GM12878 (cell line): ENCODE data around the gene DNAH1. TPM values are rescaled to one million over a fixed set of nuclear protein-coding genes. Genes with fewer than 3 reads are reported as not detected.

ENCODE experiments used
- BCLAF1 ChIP-seq: fragments of 450-650 bp; IDR thresholded peaks from 2 replicates; pipeline ENCODE4 v1.6.1; 2017; ENCODE audit warnings: antibody characterized with exemption, mild to moderate bottlenecking, moderate library complexity
- BHLHE40 ChIP-seq, 2 experiments: fragments of 450-650 bp in 1 of 2; IDR thresholded peaks; 2 replicates each; pipeline ENCODE4 v1.6.1; 2011 to 2017; ENCODE audit warnings: low read depth in 2 of 2, borderline replicate concordance in 1 of 2, improper control_type of control experiment in 1 of 2, low read length in 1 of 2, mild to moderate bottlenecking in 1 of 2
- CUX1 ChIP-seq: IDR thresholded peaks from 2 replicates; pipeline ENCODE4 v1.6.1; 2012; ENCODE audit warnings: improper control_type of control experiment, low read depth, low read length; ENCODE audit not compliant: insufficient replicate concordance
- MTA3 ChIP-seq: IDR thresholded peaks from 2 replicates; pipeline ENCODE4 v1.6.1; 2012; ENCODE audit warnings: low read length, inconsistent platforms, borderline replicate concordance
- REST ChIP-seq: IDR thresholded peaks from 2 replicates; pipeline ENCODE4 v1.6.1; 2012; ENCODE audit warnings: mild to moderate bottlenecking, low read depth, low read length
- SIX5 ChIP-seq: IDR thresholded peaks from 2 replicates; pipeline ENCODE4 v1.6.1; 2011; ENCODE audit warnings: mild to moderate bottlenecking, low read depth, low read length, moderate library complexity; ENCODE audit not compliant: severe bottlenecking
- SMAD1 ChIP-seq: fragments of 450-650 bp; IDR thresholded peaks from 2 replicates; pipeline ENCODE4 v1.6.1; 2018; ENCODE audit warnings: mild to moderate bottlenecking, low read depth; ENCODE audit not compliant: partially characterized antibody
- SPI1 ChIP-seq: IDR thresholded peaks from 2 replicates; pipeline ENCODE4 v1.6.1; 2011; ENCODE audit warnings: low read depth, mild to moderate bottlenecking, low read length, moderate library complexity, borderline replicate concordance; ENCODE audit not compliant: insufficient read depth
- ZNF592 ChIP-seq: fragments of 450-650 bp; IDR thresholded peaks from 2 replicates; pipeline ENCODE4 v1.6.1; 2017; ENCODE audit warnings: mild to moderate bottlenecking, moderate library complexity
- ZZZ3 ChIP-seq: IDR thresholded peaks from 2 replicates; pipeline ENCODE4 v1.6.1; 2011; ENCODE audit warnings: low read depth; ENCODE audit not compliant: control insufficient read depth, insufficient read length
- polyA plus RNA-seq, 11 experiments: library from polyadenylated mRNA; depleted of rRNA in 4 of 11; unstranded in 6 of 11; stranded (reverse) in 5 of 11; fragments of >200 nt; fragmentation: Nextera tagmentation in 4 of 11; fragmentation: Illumina TruSeq in 1 of 11; extraction: Ambion mirVana in 4 of 11; extraction: Trizol in 1 of 11; gene quantifications; 1 replicate in 1 of 11; 2 replicates in 10 of 11; pipeline versions ENCODE4 v1.2.1 to v1.2.3, GENCODE V29; 2011 to 2016; ENCODE audit warnings: inconsistent platforms in 2 of 11, missing spikeins in 2 of 11, low read depth in 1 of 11
- total RNA-seq, 4 experiments: library from RNA; depleted of rRNA in 3 of 4; stranded (reverse); fragments of >200 nt in 3 of 4; fragmentation: Illumina TruSeq in 1 of 4; extraction: Trizol in 1 of 4; gene quantifications; 2 replicates each; pipeline versions ENCODE4 v1.2.1 to v1.2.3, GENCODE V29; 2013 to 2021

Gene DNAH1
- total and polyA plus RNA-seq, 10 of the 15 experiments (the other 5 are each of a cell fraction or from before 2014, with no cell fraction given), result 0.31 to 5.8 (median 2.7) TPM

- TF ChIP-seq CUX1, result no peak
- no peak for TF ChIP-seq BHLHE40 (IDR thresholded peaks at IDR 0.05; ENCODE audit: borderline replicate concordance in 1 of 2, low read depth in 2 of 2, low read length in 1 of 2)
- no peak for TF ChIP-seq ZNF592
- no peak for TF ChIP-seq SMAD1
- TF ChIP-seq ZZZ3, result no peak
- TF ChIP-seq MTA3, result no peak
- no peak for TF ChIP-seq REST
- TF ChIP-seq BCLAF1, result no peak
- TF ChIP-seq SPI1, result no peak
- no peak for TF ChIP-seq SIX5
Measured at GRCh38 chr3:52446631-52447511, 130.8 kb downstream of the DNAH1 start (continued).
